ENCODE results near the gene MALSU1. TPM values are rescaled to one million over a fixed set of nuclear protein-coding genes. Genes with fewer than 3 reads are reported as not detected.

MALSU1 gene
- polyA plus RNA-seq, 2 of the 4 experiments (the other 2 are of a cell fraction): 91.9 to 122 TPM

DNA sequence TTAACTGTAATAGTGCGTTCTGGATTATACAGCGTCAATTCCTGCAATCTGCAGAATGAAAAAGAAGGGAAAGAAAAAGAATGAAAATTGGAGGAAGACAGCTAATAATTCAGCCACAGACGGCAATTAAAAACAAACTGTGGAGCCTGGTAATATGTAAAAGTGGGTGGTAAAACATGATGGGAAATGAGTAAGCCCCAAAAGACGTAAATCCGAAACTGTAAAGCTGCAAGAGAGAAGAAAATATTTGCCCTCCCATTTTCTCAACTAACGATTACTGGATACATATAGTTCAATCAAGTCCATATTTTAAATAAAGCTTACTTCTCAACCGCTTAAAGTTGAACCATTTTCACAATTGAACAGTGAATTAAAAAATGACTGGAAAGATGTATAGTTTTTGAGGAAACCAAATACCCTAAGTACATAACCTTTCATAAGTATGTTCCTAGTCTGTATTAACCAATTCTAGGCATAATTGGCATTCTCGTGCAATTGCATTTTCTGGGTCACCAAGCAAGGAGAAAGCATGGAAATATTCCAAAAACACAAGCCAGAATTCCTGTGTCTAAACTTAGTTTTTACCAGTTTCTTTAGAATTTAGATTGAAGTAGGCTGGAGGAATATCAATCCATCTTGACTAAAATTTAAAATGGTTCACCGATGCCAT is 44.8 kb downstream of the MALSU1 start:
- FAIRE-seq: no peak
- no peak for DNase-seq (ENCODE audit: low read depth in 1 of 2, low spot score in 1 of 2)
- ChIA-PET POLR2A (interaction anchor here (0.6 kb wide), 1 partner anchor 158 kb away, joined by 4 read pairs; no protein-coding TSS in a partner anchor), CTCF (interaction anchor here (1.5 kb wide), 1 partner anchor 203 kb away, joined by 5 read pairs; no protein-coding TSS in a partner anchor)
- H3K4me2 ChIP-seq: no peak overlapping the region
- no peak for TF ChIP-seq EP300 (IDR thresholded peaks at IDR 0.05)
- no peak for TF ChIP-seq POLR2AphosphoS2 (conservative IDR thresholded peaks at IDR 0.05; ENCODE audit: low read length)
- TF ChIP-seq HOXB5 (CRISPR knock-in tag; IDR thresholded peaks at IDR 0.05): no peak
- TF ChIP-seq, protein P1, sequence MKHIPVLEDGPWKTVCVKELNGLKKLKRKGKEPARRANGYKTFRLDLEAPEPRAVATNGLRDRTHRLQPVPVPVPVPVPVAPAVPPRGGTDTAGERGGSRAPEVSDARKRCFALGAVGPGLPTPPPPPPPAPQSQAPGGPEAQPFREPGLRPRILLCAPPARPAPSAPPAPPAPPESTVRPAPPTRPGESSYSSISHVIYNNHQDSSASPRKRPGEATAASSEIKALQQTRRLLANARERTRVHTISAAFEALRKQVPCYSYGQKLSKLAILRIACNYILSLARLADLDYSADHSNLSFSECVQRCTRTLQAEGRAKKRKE (CRISPR knock-in tag; IDR thresholded peaks at IDR 0.05; ENCODE audit: low read depth): no peak
- TF ChIP-seq ZNF302 (CRISPR knock-in tag; IDR thresholded peaks at IDR 0.05): no peak
- TF ChIP-seq, protein P2, sequence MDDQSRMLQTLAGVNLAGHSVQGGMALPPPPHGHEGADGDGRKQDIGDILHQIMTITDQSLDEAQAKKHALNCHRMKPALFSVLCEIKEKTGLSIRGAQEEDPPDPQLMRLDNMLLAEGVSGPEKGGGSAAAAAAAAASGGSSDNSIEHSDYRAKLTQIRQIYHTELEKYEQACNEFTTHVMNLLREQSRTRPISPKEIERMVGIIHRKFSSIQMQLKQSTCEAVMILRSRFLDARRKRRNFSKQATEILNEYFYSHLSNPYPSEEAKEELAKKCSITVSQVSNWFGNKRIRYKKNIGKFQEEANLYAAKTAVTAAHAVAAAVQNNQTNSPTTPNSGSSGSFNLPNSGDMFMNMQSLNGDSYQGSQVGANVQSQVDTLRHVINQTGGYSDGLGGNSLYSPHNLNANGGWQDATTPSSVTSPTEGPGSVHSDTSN (IDR thresholded peaks at IDR 0.05): no peak
- TF ChIP-seq GATA3 (IDR thresholded peaks at IDR 0.05; ENCODE audit: borderline replicate concordance): no peak
- TF ChIP-seq POLR2A (IDR thresholded peaks at IDR 0.05; ENCODE audit: low read length): no peak
- no peak overlapping the region for H3K27ac ChIP-seq
- ATAC-seq: no peak
- H3K9me3 ChIP-seq: no peaks in the 10 kb centered on the region
- no peak overlapping the region for H3K4me3 ChIP-seq
- 91% methylated on average over 9 of the region's 9 CpGs for WGBS (ENCODE audit: missing lambda C conversion rate)
- H3K4me1 ChIP-seq: peaks cover 28% of the 10 kb centered on the region

DNA sequence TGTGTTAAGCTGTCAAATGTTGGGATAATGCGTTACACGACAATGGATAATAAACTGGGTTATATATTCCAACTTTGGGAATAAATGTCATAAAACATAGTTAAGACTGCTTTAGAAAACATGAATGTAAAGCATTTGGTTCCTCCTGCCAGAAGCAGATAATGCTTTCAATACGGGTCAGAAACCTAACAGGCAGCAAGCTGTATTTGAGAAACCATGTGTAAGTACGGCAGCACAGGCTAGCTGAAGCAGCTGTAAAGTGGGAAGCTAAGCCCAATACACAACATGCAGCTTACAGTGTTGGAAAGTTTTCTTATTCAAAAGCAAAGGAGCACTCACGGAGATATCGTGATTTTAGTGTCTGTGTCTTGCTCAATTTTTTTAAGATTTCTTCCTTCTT is 46.5 kb downstream of the MALSU1 start:
- DNase-seq (ENCODE audit: low read depth in 1 of 2, low spot score in 1 of 2) (no peak), FAIRE-seq (no peak), ATAC-seq (no peak)
- Histone ChIP-seq H3K4me1 (peaks cover 38% of the 10 kb centered on the region), H3K27ac (no peak overlapping the region), H3K9me3 (no peaks in the 10 kb centered on the region), H3K4me2 (no peak overlapping the region), H3K4me3 (no peak overlapping the region)
- 92% methylated on average over 6 of the region's 6 CpGs for WGBS (ENCODE audit: missing lambda C conversion rate)
- CTCF ChIA-PET: interaction anchor here (1.0 to 1.6 kb wide), 5 partner anchors 10 to 199 kb away, joined by 3 to 4 read pairs (median 3); no protein-coding TSS in a partner anchor
- TF ChIP-seq, protein P3, sequence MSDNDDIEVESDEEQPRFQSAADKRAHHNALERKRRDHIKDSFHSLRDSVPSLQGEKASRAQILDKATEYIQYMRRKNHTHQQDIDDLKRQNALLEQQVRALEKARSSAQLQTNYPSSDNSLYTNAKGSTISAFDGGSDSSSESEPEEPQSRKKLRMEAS (IDR thresholded peaks at IDR 0.05): no peak
- TF ChIP-seq SMC3 (IDR thresholded peaks at IDR 0.05) (no peak), FOXS1 (CRISPR knock-in tag; IDR thresholded peaks at IDR 0.05) (no peak), RARB (CRISPR knock-in tag; IDR thresholded peaks at IDR 0.05) (no peak), RNF2 (IDR thresholded peaks at IDR 0.05; ENCODE audit: borderline replicate concordance, low read depth) (no peak), ZSCAN20 (CRISPR knock-in tag; IDR thresholded peaks at IDR 0.05) (no peak), FOSL2 (IDR thresholded peaks at IDR 0.05) (no peak), FOSL2 (CRISPR knock-in tag; IDR thresholded peaks at IDR 0.05) (no peak)
- POLR2A ChIA-PET: interaction anchor here (0.6 kb wide), 1 partner anchor 124 kb away, joined by 3 read pairs; no protein-coding TSS in a partner anchor

DNA sequence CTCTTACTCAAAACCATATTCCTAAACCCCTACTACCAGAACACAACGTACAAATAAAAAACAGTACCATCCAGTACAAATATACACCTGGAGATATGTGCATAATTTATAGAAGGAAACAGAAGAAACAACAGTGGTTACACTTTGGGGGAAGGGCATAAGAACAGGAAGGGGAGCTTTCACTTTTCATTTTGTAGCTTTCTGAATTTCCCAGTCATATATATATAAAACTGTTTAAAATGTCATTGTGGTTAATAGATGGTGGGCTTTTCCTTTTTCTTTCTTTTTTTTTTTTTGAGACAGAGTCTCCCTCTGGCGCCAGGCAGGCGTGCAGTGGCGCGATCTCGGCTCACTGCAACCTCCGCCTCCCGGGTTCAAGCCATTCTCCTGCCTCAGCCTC is 47.2 kb downstream of the MALSU1 start:
- Histone ChIP-seq H3K27ac (no peak overlapping the region; a peak in 1 of 6 replicates), H3K4me3 (no peak overlapping the region), H3K4me2 (no peak overlapping the region), H3K4me1 (peaks cover 40% of the 10 kb centered on the region), H3K9me3 (no peaks in the 10 kb centered on the region)
- ATAC-seq (no peak), FAIRE-seq (no peak), DNase-seq (ENCODE audit: low read depth in 1 of 2, low spot score in 1 of 2) (no peak)
- POLR2A ChIA-PET: interaction anchor here (0.6 kb wide), 1 partner anchor 123 kb away, joined by 3 read pairs; no protein-coding TSS in a partner anchor
- CTCF ChIA-PET: interaction anchor here (0.6 to 2.6 kb wide), 6 partner anchors 10 to 516 kb away, joined by 3 to 11 read pairs (median 4); no protein-coding TSS in a partner anchor
- TF ChIP-seq FOSL2 (IDR thresholded peaks at IDR 0.05) (no peak), FOSL2 (CRISPR knock-in tag; IDR thresholded peaks at IDR 0.05) (no peak), RARB (CRISPR knock-in tag; IDR thresholded peaks at IDR 0.05) (no peak), TP53 (CRISPR knock-in tag; IDR thresholded peaks at IDR 0.05) (no peak), TFCP2L1 (CRISPR knock-in tag; IDR thresholded peaks at IDR 0.05) (no peak), KDM5A (IDR thresholded peaks at IDR 0.05) (no peak)
- WGBS (ENCODE audit: missing lambda C conversion rate): 96% methylated on average over 8 of the region's 8 CpGs
